HUDEP-2 (cell line): ENCODE data around the gene TNFRSF9.
"Not testable (repeated sequence)": the region's sequence is repeated elsewhere in the genome, so short reads cannot be mapped to it uniquely, and the experiment has no call there.

ENCODE experiments used
- DNase-seq, 76 experiments: peaks; one replicate each; lab custom pipeline; 2025; ENCODE audit not compliant: unreplicated experiment in 76 of 76; lab: John Stamatoyannopoulos, UW

The TNFRSF9 gene

DNA sequence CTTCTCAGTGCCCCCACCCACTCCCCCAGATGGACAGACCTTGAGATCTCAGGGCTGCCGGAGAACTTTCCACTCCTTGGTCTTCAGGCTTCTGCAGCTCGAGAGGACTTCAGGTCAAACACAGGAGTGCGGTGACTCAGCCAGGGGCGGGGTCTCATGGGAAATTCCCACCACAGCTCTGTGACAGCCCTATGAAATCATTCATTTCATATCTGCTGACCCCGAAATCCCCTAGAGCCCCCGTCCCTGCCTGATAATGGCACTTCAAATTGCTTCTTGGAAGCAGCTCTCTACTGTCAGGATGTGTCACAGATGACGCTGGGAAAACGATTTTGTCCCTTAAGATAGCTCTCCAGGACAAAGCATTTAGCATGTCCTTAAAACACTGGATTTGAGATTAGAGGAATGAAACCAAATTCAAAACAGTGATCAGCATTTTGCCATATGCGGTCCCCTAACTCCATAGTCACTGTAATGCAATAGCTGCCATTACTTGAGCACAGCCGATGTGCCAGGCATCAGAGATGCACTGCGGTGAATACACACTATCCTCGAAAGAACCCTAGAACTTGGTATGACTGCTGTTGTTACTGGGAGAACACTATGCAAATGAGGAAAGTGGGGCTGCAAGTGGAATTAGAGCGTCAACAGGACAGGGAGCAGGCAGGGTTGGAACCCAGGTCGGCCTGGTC is at the start of gene TNFRSF9:
Gene TNFRSF9 (minus strand): TSS at position 95 of the 692 bp plus-strand sequence. CDS start 845 bp downstream, outside the sequence.
- peak in 17 of 76 experiments; percentile 1 to 41 (median 9) for DNase-seq

DNA sequence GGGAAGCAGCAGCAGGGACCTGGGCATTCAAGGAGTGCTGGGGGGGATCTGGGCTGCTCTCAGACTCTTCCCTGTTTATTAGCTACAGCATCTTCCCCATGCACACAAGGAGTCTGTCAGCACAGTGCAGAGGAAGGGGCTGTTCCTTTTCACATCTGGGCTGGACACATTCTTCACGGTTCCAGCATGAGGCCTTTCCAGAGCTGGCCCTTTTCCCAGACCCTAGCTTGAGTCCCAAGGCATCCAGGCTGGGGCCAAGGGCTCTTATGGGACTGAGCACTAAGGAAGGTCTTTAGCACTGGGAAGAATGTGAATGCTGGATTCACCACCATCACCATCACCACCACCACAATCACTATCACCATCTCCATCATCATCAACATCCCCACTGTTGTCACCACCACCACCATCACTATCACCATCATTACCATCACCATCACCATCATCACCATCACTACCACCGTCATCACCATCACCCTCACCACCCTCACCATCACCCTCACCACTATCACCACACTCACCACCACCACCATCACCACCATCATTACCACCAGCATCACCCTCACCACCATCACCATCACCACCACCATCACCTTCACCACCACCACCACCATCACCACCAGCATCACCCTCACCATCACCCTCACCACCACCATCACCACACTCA is 49.3 kb upstream of the TNFRSF9 start:
- DNase-seq, result no peak

DNA sequence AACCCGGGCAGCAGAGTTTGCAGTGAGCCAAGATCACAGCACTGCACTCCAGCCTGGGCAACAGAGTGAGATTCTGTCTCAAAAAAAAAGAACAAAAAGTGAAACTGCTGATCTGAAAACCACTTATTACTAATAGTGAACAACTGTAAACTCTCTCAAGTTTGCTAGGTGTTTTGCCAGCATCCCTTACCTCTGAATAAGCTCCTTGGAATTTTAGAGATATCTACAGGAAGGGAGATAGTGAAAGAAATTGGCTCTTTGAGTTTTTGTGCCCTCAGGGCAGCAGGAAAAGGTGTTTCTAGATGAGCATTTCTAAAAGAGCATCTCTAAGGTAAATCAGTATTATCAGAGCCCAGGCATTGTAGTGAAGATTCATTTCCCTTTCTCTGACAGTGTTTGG is 47.9 kb upstream of the TNFRSF9 start:
- no peak for DNase-seq

DNA sequence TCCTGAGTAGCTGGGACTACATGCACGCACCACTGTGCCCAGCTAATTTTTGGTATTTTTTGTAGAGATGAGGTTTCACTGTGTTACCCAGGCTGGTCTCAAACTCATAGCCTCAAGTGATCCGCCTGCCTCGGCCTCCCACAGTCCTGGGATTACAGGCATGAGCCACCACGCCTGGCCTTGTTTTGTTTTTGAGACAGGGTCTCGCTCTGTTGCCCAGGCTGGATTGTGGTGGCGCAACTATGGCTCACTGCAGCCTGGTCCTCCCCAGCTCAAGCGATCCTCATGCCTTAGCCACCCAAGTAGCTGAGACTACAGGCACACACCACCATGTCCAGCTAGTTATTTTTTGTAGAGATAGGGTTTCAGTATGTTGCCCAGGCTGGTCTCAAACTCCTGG is 46.9 kb upstream of the TNFRSF9 start:
- no peak for DNase-seq

DNA sequence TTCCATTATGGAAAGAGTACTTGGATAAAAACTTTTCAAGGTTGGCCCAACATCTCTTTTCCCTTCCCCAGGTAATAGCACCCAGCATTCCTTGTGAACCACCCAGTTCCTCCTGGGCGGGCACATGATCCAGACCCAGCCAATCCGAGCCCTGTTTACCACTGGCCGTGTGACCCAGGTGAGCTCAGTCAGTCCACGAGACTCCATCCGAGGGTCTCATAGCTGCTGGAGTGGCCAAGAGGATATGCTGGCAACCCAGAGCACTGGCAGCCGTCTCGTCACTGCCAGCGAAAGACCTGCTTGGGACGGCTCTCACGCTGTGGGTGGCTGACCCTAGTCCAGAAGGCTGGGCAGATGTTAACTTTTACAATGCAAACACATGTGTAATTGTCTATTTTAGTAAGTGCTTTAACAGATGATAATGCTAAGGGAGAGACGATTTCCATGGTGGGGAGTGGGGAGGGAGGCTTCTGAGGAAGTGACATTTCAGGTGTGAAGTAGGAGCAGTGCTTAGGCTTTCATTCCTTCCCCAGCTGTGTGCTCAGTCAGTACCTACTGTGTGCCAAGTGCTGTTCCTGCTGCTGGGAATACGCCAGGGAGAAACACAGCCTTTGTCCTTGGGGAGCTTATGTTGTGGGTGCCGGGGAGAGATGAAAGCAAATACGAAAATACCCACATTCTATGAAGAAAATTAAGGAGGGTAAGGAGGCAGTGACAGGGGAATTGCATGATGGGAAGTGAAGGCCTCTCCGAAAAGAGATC is 45.4 kb upstream of the TNFRSF9 start:
- no peak for DNase-seq

DNA sequence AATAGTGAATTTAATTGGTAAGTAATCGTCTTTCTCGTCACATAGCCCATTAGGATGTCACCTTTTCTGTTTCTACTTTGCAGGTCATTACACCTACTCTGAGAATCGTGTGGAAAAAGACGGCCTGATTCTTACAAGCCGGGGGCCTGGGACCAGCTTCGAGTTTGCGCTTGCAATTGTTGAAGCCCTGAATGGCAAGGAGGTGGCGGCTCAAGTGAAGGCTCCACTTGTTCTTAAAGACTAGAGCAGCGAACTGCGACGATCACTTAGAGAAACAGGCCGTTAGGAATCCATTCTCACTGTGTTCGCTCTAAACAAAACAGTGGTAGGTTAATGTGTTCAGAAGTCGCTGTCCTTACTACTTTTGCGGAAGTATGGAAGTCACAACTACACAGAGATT is 44.2 kb upstream of the TNFRSF9 start:
- DNase-seq, result no peak

DNA sequence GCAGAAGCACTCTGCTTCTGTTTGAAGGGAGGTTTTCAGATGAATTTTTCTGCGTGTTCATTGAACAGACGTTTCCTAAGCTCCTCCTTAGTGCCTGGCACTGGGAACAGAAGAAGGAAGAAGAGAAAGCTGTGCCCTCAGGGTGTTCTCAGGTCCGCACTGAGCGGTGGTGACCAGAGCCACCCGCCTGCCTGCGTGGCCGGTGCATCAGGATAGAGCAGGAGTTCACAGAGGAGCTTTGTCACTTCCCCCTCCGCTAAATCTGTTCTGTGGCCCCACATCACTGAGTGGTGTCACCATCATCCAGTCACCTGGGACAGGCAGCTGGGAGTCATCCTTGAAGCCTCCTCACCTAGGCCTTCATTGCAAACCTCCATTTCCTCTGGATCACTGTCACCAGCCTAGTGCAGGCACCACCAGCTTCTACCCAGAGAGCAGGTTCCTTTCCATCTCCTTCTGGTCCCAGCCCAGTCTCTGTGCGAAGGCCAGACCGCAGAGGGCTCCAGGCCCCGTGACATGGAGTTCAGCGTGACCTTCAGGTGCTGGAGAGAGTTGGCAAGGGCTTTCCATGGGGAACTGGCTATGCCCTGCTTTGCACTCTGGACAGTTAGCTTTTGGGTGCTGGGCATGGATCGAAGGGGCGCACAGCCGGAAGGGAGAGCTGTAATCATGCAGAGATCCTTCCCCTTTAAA is 42.6 kb upstream of the TNFRSF9 start:
- DNase-seq, result no peak

DNA sequence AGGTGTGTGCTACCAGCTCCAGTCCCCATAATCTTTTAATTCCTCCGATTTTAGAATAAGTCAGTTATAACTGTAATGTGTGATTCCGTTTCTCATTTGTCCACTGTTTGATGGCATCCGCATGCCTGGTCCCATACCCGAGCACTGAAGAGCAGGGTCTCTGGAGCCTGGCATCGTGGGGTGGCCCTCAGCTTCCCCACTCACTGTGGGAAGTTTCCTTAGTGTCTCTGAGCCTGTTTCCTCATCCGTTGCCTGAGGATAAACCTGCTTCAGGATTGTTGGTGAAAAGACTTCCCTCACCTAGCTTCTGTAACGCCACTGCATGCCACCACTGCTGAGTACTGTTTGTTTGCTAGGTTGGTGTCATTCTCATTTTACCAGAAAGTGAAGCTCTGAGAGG is 40.3 kb upstream of the TNFRSF9 start:
- DNase-seq, result no peak

DNA sequence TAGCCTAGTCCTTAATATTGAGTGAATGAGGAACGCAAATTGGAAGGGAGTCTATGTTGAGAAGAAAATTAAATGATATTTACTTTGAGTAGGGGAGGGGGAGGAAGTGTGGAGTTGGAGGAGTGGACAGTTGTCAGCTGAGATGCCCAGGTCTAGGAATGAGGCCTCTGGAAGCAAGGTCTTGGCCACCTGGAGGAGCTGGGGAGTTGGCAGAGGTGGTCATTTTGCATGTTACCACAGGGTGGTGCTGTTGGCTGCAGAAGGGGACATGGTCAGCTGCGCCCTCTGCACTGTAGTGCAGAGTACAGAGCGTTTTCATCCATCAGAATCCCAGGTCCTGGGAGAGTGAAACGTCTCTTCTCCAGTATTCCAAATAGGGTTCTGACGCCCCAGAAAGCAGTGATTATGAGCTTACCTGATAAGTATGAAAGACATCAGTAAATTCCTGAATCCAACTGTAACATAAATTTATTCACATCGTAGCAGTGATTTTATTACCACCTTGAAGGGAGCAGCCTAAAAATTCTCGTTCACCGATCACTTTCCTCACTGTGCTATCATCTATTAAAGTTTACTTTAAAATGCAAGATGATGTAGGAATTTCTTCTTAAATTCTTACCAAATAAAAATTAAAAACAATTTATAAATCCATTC is 34.7 kb upstream of the TNFRSF9 start:
- DNase-seq, result peak in 68 of 76 experiments; percentile 7 to 81 (median 50)

DNA sequence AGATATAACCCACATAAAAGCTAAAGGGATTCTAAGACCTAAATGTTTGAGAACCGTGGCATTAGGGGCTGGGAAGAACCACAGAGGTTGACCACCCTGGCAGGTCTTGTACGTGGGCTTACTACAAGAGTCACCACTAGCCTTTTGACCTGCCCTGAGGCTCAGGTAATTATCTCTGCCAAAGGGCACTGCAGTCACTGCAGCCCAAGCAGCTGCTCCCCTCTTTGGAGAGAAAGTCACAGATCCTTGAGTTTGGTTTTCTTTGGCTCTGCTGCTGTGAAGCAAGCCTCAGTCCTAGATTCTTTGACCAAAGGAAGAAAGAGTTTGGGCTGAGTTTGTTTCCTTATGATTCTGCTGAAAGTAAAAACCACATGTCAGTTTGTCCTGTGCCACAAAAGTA is 32.4 kb upstream of the TNFRSF9 start:
- no peak for DNase-seq

DNA sequence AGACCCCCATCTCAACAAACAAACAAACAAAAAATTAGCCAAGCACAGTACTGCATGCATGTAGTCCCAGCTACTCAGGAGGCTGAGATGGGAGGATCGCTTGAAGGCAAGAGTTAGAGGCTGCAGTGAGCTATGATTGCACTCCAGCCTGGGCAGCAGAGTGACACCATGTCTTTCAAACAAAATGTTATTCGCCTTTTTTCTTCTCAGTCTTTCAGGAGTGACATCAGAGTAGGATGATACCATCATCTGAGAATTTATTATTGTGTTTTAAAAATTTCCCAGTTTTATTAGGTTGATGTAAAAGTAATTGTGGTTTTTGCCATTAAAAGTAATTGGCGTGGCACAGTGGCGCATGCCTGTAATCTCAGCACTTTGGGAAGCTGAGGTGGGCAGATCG is 31.6 kb upstream of the TNFRSF9 start:
- no peak for DNase-seq

DNA sequence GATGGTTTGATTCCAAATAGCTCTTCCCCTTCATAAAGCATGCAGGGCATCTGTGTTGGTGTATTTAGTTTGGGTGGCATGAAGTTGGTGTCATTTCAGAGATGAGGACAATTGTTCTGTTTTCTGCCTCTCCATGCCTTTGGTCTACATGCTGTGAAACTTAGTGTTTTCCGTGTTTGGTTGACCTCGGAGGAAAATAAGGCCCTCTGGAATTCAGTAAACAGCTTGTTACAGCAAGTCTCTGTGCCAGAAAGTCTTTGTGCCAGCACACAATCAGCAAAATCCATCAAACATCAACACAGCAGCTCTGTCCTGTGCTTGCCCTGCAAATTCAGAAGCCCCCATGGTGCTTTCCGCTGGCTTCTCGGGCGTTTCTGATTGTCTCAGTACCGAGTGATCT is 30.4 kb upstream of the TNFRSF9 start:
- no peak for DNase-seq

DNA sequence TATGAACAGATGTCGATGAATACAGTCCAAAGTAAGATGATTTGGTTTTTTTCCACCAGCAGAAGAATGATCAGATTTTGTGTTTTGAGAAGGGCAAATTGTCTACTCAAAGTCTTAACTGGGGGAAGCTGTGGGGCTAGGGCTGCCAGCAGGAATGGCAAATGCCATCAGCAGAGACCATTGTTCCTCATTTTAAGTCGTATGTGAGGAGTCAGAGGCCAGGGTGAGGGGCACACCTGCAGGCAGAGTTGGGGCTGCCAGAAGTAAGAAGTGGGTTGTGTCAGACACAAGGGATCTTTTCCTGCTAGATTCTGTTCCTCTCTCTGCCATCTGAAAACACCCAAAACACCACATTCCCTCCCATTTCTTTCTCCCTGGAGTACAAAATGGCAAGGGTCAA is 29.6 kb upstream of the TNFRSF9 start:
- no peak for DNase-seq

DNA sequence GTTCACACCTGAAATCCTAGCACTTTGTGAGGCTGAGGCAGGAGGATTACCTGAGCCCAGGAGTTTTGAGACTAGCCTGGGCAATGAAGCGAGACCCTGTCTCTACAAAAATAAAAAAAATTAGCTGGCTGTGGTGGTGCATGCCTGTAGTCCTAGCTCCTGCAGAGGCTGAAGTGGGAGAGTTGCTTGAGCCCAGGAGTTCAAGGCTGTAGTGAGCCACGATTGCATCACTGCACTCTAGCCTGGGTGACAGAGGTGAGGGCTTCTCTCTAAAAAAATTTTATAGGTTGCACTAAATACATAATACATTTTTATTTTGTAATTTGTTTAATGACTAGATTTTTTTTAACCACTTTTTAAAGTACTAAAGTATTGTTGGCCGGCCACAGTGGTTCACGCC is 27.0 kb upstream of the TNFRSF9 start:
- DNase-seq, result no peak

DNA sequence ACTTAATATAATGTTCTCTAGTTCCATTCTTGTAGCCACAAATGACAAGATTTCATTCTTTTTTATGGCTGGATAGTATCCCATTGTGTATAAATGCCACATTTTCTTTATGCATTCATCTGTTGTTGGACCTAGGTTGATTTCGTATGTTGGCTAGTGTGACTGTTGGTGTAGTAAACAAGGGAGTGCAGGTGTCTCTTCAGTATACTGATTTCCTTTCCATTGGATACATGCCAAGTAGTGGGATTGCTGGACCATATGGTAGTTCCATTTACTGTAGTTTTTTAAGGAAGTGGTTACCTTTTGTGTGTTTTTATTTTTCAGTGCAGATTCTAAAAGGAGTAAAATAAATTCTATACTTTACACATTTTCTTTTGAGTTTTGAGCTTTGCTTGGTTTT is 26.6 kb upstream of the TNFRSF9 start:
- DNase-seq, result no peak

DNA sequence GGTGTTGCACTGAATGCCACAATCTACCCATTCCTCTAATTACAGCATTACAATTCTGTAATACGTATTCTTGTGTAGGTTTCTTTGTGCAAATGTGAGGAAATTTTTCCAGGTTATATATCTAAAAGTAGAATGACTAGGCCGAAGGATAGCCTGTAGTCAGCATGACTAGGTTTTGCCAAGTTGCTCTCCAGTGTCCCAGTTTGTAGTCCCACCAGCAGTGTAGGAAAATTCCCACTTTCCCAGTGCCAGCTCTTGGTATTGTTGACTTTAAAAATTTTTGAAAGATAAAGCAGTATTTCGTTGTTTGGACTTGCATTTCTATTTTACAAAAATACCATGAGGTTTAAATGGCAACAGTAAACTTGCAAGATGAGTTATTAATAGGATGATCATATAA is 23.8 kb upstream of the TNFRSF9 start:
- no peak for DNase-seq

DNA sequence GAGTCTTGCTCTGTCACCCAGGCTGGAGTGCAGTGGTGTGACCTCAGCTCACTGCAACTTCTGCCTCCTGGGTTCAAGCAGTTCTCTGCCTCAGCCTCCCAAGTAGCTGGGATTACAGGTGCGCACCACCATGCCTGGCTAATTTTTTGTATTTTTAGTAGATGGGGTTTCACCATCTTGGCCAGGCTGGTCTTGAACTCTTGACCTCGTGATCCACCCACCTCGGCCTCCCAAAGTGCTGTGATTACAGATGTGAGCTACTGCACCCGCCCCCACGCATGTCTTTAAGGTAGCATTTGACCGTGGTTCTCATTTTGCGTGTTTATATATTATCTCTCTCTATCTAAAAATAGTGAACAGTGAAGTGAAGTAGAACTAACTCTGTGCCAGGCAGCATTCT is 23.2 kb upstream of the TNFRSF9 start:
- DNase-seq, result not testable (repeated sequence)

DNA sequence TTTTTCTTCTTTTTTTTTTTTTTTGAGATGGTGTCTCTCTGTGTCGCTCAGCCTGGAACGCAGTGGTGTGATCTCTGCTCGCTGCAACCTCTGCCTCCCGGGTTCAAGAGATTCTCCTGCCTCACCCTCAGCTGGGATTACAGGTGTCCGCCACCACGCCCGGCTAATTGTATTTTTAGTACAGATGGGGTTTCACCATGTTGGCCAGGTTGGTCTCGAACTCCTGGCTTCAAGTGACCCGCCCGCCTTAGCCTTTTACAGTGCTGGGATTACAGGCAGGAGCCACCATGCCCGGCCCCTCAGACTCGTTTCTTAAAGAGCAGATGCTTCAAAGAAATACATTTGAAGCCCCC is 22.7 kb upstream of the TNFRSF9 start:
- not testable (repeated sequence) for DNase-seq

DNA sequence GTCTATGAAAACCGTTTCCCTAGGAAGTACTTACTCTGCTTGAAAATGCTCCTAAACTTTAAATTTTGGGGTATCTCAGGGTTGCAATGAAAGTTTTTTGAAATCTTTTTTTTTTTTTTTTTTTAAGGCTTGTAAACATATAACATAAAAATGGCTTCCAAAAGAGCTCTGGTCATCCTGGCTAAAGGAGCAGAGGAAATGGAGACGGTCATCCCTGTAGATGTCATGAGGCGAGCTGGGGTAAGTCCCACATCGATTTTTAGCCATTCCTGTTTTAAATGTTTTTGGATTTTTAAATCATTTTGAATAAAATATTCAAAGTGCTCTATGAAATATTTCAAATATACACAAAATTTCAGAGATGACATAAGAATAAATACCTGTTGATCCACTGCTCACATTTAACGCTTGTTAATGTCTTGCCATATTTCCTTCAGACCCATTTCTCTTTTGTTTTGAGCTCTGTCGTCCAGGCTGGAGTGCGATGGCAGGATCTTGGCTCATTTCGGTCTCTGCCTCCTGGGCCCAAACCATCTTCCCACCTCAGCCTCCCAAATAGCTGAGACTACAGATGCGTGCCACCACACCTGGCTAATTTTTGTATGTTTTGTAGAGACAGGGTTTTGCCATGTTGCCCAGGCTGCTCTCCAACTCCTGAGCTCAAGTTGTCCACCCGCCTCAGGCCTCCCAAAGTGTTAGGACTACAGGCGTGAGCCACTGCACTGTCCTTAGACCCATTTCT is 22.2 kb upstream of the TNFRSF9 start:
- no peak for DNase-seq

DNA sequence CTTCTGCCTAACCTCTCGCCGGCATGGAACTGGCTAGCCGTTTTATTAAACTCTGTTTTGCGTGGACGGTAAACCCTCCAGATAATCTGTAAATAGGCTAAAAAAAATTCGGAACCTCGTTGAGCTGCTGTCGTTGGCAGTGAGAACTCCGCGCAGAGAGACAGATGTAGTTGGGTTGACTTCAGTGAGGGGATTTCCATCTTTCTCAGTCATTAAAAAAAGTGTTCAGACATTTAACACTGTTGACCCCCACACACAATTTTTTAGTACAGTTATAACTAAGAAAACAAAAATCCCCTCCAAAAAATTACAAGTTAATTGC is 21.3 kb upstream of the TNFRSF9 start:
- DNase-seq, result peak in 2 of 76 experiments; percentile 41 to 47
